ENCODE data around the gene CDKL5. TPM values are rescaled to one million over a fixed set of nuclear protein-coding genes. Genes with fewer than 3 reads are reported as not detected.

CDKL5 gene
- total RNA-seq, 1 experiment from 2014 or later: 1.2 TPM

DNA sequence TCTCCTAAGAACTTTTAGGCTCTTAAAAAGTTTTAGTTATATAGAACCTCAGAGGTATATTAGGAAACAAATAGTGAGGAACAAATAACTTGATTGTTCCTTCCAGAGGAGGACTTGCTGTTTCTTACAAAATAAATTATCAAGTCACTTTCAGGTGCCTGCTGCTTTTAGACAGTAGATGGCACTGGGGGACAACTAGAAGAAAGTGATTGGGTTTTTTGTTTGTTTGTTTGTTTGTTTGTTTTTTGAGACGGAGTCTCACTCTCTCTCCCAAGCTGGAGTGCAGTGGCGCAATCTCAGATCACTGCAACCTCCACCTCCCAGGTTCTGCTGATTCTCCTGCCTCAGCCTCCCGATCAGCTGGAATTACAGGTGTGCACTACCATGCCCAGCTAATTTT lies 35.4 kb upstream of the CDKL5 start:
- no TSS peak for BruUV-seq (replicated peaks)
- in situ Hi-C loops (cut with HindIII; ENCODE audit: low pct_unique_long_range_greater_than_20kb, low sequenced_read_pairs): no loop called here
- CTCF ChIA-PET: no interaction called here
- intact Hi-C loops (cut with micrococcal nuclease; ENCODE audit: unreplicated experiment): loop anchor here (2.0 to 10.0 kb wide), 2 partner anchors 495 to 945 kb away; no protein-coding TSS in a partner anchor
- no peaks in the 10 kb centered on the region for H3K27me3 ChIP-seq (ENCODE audit: control insufficient read depth, insufficient read depth, low read length)
- no peak for DNase-seq (ENCODE audit: low read depth, low spot score)
- peak; percentile 51 for TF ChIP-seq CTCF (IDR thresholded peaks at IDR 0.05)
- TF ChIP-seq, protein P1, sequence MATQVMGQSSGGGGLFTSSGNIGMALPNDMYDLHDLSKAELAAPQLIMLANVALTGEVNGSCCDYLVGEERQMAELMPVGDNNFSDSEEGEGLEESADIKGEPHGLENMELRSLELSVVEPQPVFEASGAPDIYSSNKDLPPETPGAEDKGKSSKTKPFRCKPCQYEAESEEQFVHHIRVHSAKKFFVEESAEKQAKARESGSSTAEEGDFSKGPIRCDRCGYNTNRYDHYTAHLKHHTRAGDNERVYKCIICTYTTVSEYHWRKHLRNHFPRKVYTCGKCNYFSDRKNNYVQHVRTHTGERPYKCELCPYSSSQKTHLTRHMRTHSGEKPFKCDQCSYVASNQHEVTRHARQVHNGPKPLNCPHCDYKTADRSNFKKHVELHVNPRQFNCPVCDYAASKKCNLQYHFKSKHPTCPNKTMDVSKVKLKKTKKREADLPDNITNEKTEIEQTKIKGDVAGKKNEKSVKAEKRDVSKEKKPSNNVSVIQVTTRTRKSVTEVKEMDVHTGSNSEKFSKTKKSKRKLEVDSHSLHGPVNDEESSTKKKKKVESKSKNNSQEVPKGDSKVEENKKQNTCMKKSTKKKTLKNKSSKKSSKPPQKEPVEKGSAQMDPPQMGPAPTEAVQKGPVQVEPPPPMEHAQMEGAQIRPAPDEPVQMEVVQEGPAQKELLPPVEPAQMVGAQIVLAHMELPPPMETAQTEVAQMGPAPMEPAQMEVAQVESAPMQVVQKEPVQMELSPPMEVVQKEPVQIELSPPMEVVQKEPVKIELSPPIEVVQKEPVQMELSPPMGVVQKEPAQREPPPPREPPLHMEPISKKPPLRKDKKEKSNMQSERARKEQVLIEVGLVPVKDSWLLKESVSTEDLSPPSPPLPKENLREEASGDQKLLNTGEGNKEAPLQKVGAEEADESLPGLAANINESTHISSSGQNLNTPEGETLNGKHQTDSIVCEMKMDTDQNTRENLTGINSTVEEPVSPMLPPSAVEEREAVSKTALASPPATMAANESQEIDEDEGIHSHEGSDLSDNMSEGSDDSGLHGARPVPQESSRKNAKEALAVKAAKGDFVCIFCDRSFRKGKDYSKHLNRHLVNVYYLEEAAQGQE (IDR thresholded peaks at IDR 0.05; ENCODE audit: insufficient read depth in 1 of 2, low read depth in 2 of 2, low read length in 1 of 2): no peak
- no peak for ATAC-seq
- H3K9me3 ChIP-seq (ENCODE audit: control insufficient read depth, insufficient read depth, low read depth, low read length): no peaks in the 10 kb centered on the region
- no peaks in the 10 kb centered on the region for H3K4me1 ChIP-seq (ENCODE audit: control insufficient read depth, insufficient read depth, low read length)
- H3K4me3 ChIP-seq (ENCODE audit: low read depth in 2 of 2, low read length in 2 of 2): no peak overlapping the region
- no peaks in the 10 kb centered on the region for H3K36me3 ChIP-seq (ENCODE audit: control insufficient read depth, insufficient read depth, low read length)
- POLR2A ChIA-PET: interaction anchor here (0.6 kb wide), 1 partner anchor 182 kb away, joined by 3 read pairs; no protein-coding TSS in a partner anchor
- no peak overlapping the region for H3K27ac ChIP-seq (ENCODE audit: low read length)

DNA sequence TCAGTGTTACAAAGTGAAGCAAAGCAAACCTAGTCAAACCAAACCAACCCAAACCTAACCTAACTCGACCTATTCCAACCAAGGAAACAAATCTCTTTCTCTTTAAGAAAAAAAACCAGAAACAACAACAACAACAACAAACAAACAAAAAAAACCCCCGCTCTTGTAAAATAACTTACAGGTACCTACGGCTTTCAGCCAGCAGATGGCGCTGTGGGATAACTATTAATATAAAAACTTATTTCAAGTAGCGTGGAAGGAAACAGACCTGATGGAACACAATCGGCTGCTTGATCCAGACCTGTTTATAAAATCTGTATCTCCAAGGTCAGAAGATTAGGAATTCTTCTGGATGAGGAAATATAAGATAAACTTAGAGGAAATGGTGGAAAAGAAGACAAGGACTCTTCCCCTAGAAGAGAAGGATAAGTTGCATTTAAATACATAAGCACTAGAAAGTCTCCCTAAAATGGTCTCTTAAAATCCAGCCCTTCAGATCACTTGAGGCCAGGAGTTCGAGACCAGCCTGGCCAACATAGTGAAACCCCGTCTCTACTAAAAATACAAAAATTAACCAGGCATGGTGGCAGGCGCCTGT lies 34.4 kb upstream of the CDKL5 start:
- Histone ChIP-seq H3K9me3 (ENCODE audit: control insufficient read depth, insufficient read depth, low read depth, low read length) (no peaks in the 10 kb centered on the region), H3K27me3 (ENCODE audit: control insufficient read depth, insufficient read depth, low read length) (no peaks in the 10 kb centered on the region), H3K4me1 (ENCODE audit: control insufficient read depth, insufficient read depth, low read length) (no peaks in the 10 kb centered on the region), H3K27ac (ENCODE audit: low read length) (no peak overlapping the region), H3K36me3 (ENCODE audit: control insufficient read depth, insufficient read depth, low read length) (no peaks in the 10 kb centered on the region), H3K4me3 (ENCODE audit: low read depth in 2 of 2, low read length in 2 of 2) (no peak overlapping the region)
- intact Hi-C loops (cut with micrococcal nuclease; ENCODE audit: unreplicated experiment): loop anchor here (2.0 to 10.0 kb wide), 2 partner anchors 494 to 944 kb away; no protein-coding TSS in a partner anchor
- ChIA-PET CTCF (no interaction called here), POLR2A (no interaction called here)
- BruUV-seq (replicated peaks): no TSS peak
- TF ChIP-seq CTCF (IDR thresholded peaks at IDR 0.05): peak; percentile 54; the same call in 1 of the 2 replicates
- no peak for TF ChIP-seq POLR2AphosphoS5 (IDR thresholded peaks at IDR 0.05; ENCODE audit: low read depth, low read length)
- DNase-seq (ENCODE audit: low read depth, low spot score) (no peak), ATAC-seq (no peak)
- in situ Hi-C loops (cut with HindIII; ENCODE audit: low pct_unique_long_range_greater_than_20kb, low sequenced_read_pairs): no loop called here

- H3K4me3 ChIP-seq (ENCODE audit: low read depth in 2 of 2, low read length in 2 of 2): no peak overlapping the region
- in situ Hi-C loops (cut with HindIII; ENCODE audit: low pct_unique_long_range_greater_than_20kb, low sequenced_read_pairs) (no loop called here), intact Hi-C loops (cut with micrococcal nuclease; ENCODE audit: unreplicated experiment) (loop anchor here (10.0 kb wide), 1 partner anchor 490 kb away; no protein-coding TSS in a partner anchor)
- no TSS peak for BruUV-seq (replicated peaks)
- ATAC-seq (no peak), DNase-seq (ENCODE audit: low read depth, low spot score) (no peak)
- no peaks in the 10 kb centered on the region for H3K36me3 ChIP-seq (ENCODE audit: control insufficient read depth, insufficient read depth, low read length)
- no peaks in the 10 kb centered on the region for H3K27me3 ChIP-seq (ENCODE audit: control insufficient read depth, insufficient read depth, low read length)
- TF ChIP-seq SIN3A (IDR thresholded peaks at IDR 0.05; ENCODE audit: borderline replicate concordance, insufficient read depth, low read depth, low read length) (no peak), POLR2AphosphoS5 (IDR thresholded peaks at IDR 0.05; ENCODE audit: low read depth, low read length) (no peak), TCF7L2 (IDR thresholded peaks at IDR 0.05; ENCODE audit: low read depth, low read length) (no peak), CTCF (IDR thresholded peaks at IDR 0.05) (no peak)
- TF ChIP-seq, protein P1 (IDR thresholded peaks at IDR 0.05; ENCODE audit: insufficient read depth in 1 of 2, low read depth in 2 of 2, low read length in 1 of 2): no peak
- H3K27ac ChIP-seq (ENCODE audit: low read length): no peak overlapping the region
- ChIA-PET CTCF (interaction anchor here (0.7 kb wide), 1 partner anchor 347 kb away, joined by 3 read pairs; no protein-coding TSS in a partner anchor), POLR2A (no interaction called here)
- no peaks in the 10 kb centered on the region for H3K9me3 ChIP-seq (ENCODE audit: control insufficient read depth, insufficient read depth, low read depth, low read length)
- H3K4me1 ChIP-seq (ENCODE audit: control insufficient read depth, insufficient read depth, low read length): no peaks in the 10 kb centered on the region
Measured at GRCh38 chrX:18394477-18394876, 30.9 kb upstream of the CDKL5 start.

Measured in Panc1 (cell line).